Hypothalamus (tissue), 51 donors: ENCODE results near the gene RHPN2.
"Not testable (repeated sequence)": the region's sequence is repeated elsewhere in the genome, so short reads cannot be mapped to it uniquely, and the experiment has no call there.

Experiments
- DNase-seq, 51 donors: peaks; one replicate each; lab custom pipeline; 2025; lab: John Stamatoyannopoulos, UW

Gene RHPN2

GRCh38 chr19:32982488-32982887 lies 82.2 kb downstream of the RHPN2 start:
- DNase-seq: not testable (repeated sequence)

- DNase-seq: not testable (repeated sequence)
These were observed 84.9 kb downstream of the RHPN2 start for GRCh38 chr19:32979807-32980206.

- not testable (repeated sequence) for DNase-seq
These were observed 86.9 kb downstream of the RHPN2 start for GRCh38 chr19:32977813-32978212.

- no peak for DNase-seq
These were observed 87.4 kb downstream of the RHPN2 start for GRCh38 chr19:32977280-32977679.

GRCh38 chr19:32976223-32976805 lies 88.4 kb downstream of the RHPN2 start:
- peak in 38 of 51 donors; percentile 4 to 82 (median 33) for DNase-seq

- peak; percentile 71 to 99 (median 97) for DNase-seq
These were observed 92.8 kb downstream of the RHPN2 start, which contains the start of the genes CEP89 and FAAP24 for GRCh38 chr19:32971715-32972540. Gene CEP89 (minus strand): TSS chr19:32971958. CDS start chr19:32971874, 84 bp downstream. Gene FAAP24 (plus strand): TSS chr19:32972242. CDS start chr19:32973197, 955 bp downstream.

GRCh38 chr19:32971012-32971595 lies 93.6 kb downstream of the RHPN2 start:
- no peak for DNase-seq

- DNase-seq: no peak
These were observed 95.1 kb downstream of the RHPN2 start for GRCh38 chr19:32969549-32969948.

- no peak for DNase-seq
These were observed 97.9 kb downstream of the RHPN2 start for GRCh38 chr19:32966750-32967149.

- no peak for DNase-seq
These were observed 119.4 kb downstream of the RHPN2 start for GRCh38 chr19:32945260-32945659.

GRCh38 chr19:32941273-32941672 lies 123.4 kb downstream of the RHPN2 start:
- not testable (repeated sequence) for DNase-seq

- no peak for DNase-seq
These were observed 128.6 kb downstream of the RHPN2 start for GRCh38 chr19:32936065-32936464.

- DNase-seq: no peak
These were observed 129.1 kb downstream of the RHPN2 start for GRCh38 chr19:32935629-32936028.

GRCh38 chr19:32933571-32933970 lies 131.1 kb downstream of the RHPN2 start:
- no peak for DNase-seq

- DNase-seq: no peak
These were observed 134.1 kb downstream of the RHPN2 start for GRCh38 chr19:32930567-32930966.

- DNase-seq: no peak
These were observed 135.9 kb downstream of the RHPN2 start for GRCh38 chr19:32928806-32929205.
